CD4-positive, alpha-beta T cell treated with Interleukin-4 for 1 hour (primary cell): Measurements from ENCODE around the gene HNRNPUL1.
A peak's percentile ranks its signal among the peaks of the same experiment; 100 is the strongest.

Source experiments
- DNase-seq, 2 donors: peaks; one replicate each; pipeline ENCODE4 v3.0.0-alpha.2; 2020 to 2022

HNRNPUL1 gene

GRCh38 chr19:41355035-41355434, 90.9 kb downstream of the HNRNPUL1 start:
- no peak for DNase-seq

GRCh38 chr19:41355802-41356201, 91.6 kb downstream of the HNRNPUL1 start:
- no peak for DNase-seq

GRCh38 chr19:41356984-41357739, 93.0 kb downstream of the HNRNPUL1 start:
- peak; percentile 28 to 46 for DNase-seq
